HepG2 (cell line): ENCODE data around the gene TSLP. TPM values are rescaled to one million over a fixed set of nuclear protein-coding genes. Genes with fewer than 3 reads are reported as not detected.

Experiments
- ATAC-seq: fragments of 200-7000 bp; cut with Tn5 transposase; 3 replicates; pipeline ENCODE4 v1.9.1; 2020; ENCODE audit warnings: mild to moderate bottlenecking, moderate library complexity
- BruUV-seq: library from RNA; stranded (reverse); fragments of 400-500 nt; replicated peaks from 2 replicates; lab custom pipeline; 2021; lab: Mats Ljungman, UMichigan
- CTCF ChIA-PET: fragments of 300-600 bp; formaldehyde crosslinking; extraction: SDS; loops from one replicate; lab custom pipeline; 2021; ENCODE audit warnings: low total read pairs, inconsistent platforms, low intra/inter-chr PET ratio; lab: Yijun Ruan, JAX
- POLR2A ChIA-PET: fragments of 350-600 bp; sonication (Branson Sonifier 250); formaldehyde crosslinking; loops from one replicate; lab custom pipeline; 2020; ENCODE audit warnings: antibody characterized with exemption, inconsistent platforms; lab: Yijun Ruan, JAX
- DNase-seq: peaks from one replicate; pipeline ENCODE4 v3.0.0-alpha.2; 2015; ENCODE audit warnings: low spot score
- FAIRE-seq: peaks from 3 replicates; lab custom pipeline; 2011; peaks lifted over from hg19 to GRCh38; lab: Jason Lieb, UNC
- H2AFZ ChIP-seq: one replicate; pipeline ENCODE4 v1.6.1; 2011; ENCODE audit warnings: low read length, inconsistent platforms
- H3K27ac ChIP-seq: fragments of 300-600 bp; 3 replicates; pipeline ENCODE4 v1.8.0; 2011; ENCODE audit warnings: mixed run types, mild to moderate bottlenecking, mixed read lengths, low read length, inconsistent platforms; ENCODE audit not compliant: insufficient read depth; ENCODE audit errors: extremely low read length
- H3K27me3 ChIP-seq, 2 experiments: fragments of 200-600 bp in 1 of 2; 2 replicates in 1 of 2; 3 replicates in 1 of 2; pipeline versions ENCODE4 v1.6.0 to v1.8.0; 2011; ENCODE audit warnings: low read length in 2 of 2, mild to moderate bottlenecking in 2 of 2, moderate library complexity in 2 of 2, inconsistent platforms in 1 of 2; ENCODE audit not compliant: insufficient read depth in 2 of 2, control insufficient read depth in 1 of 2
- H3K36me3 ChIP-seq, 2 experiments: fragments of 200-600 bp in 1 of 2; replicated peaks in 1 of 2; 2 replicates in 1 of 2; 3 replicates in 1 of 2; pipeline versions ENCODE4 v1.5.1 to v1.8.0; 2011; ENCODE audit warnings: low read length in 2 of 2, inconsistent platforms in 1 of 2; ENCODE audit not compliant: insufficient read depth in 2 of 2, control insufficient read depth in 1 of 2
- H3K4me1 ChIP-seq: 2 replicates; pipeline ENCODE4 v1.5.1; 2012; ENCODE audit warnings: low read length, inconsistent platforms; ENCODE audit not compliant: insufficient read depth
- H3K4me2 ChIP-seq: 2 replicates; pipeline ENCODE4 v1.6.0; 2011; ENCODE audit warnings: low read depth, low read length, inconsistent platforms
- H3K4me3 ChIP-seq, 3 experiments: fragments of 200-600 bp in 1 of 3; sonication (generic), shearing (Covaris generic) in 1 of 3; replicated peaks in 1 of 3; 2 replicates each; pipeline ENCODE4 v1.5.1; 2011 to 2016; ENCODE audit warnings: low read length in 3 of 3, inconsistent platforms in 2 of 3, low read depth in 2 of 3, mild to moderate bottlenecking in 2 of 3, control low read depth in 1 of 3, mixed read lengths in 1 of 3; ENCODE audit not compliant: insufficient read depth in 1 of 3
- H3K79me2 ChIP-seq: one replicate; pipeline ENCODE4 v1.6.1; 2011; ENCODE audit warnings: low read length, inconsistent platforms; ENCODE audit not compliant: insufficient read depth
- H3K9ac ChIP-seq: 2 replicates; pipeline ENCODE4 v1.6.0; 2011; ENCODE audit warnings: mild to moderate bottlenecking, low read depth, low read length, inconsistent platforms; ENCODE audit not compliant: insufficient read depth
- H3K9me3 ChIP-seq: 2 replicates; pipeline ENCODE4 v1.5.1; 2012; ENCODE audit warnings: mild to moderate bottlenecking, low read length
- H4K20me1 ChIP-seq: 2 replicates; pipeline ENCODE4 v1.6.0; 2011; ENCODE audit warnings: inconsistent platforms, mild to moderate bottlenecking, low read length, moderate library complexity; ENCODE audit not compliant: insufficient read depth
- ATF3 ChIP-seq: sonication (generic); formaldehyde crosslinking; IDR thresholded peaks from 2 replicates; pipeline ENCODE4 v1.4.0; 2020; ENCODE audit warnings: missing genetic modification reagents
- GABPB1 ChIP-seq: IDR thresholded peaks from 2 replicates; pipeline ENCODE4 v1.6.1; 2016; ENCODE audit warnings: mild to moderate bottlenecking, missing genetic modification reagents, moderate library complexity, missing compliant biosample characterization
- JARID2 ChIP-seq: sonication (generic); formaldehyde crosslinking; IDR thresholded peaks from 2 replicates; pipeline ENCODE4 v1.8.1; 2023; ENCODE audit warnings: missing genetic modification reagents, inconsistent platforms; ENCODE audit not compliant: insufficient replicate concordance
- MAFK ChIP-seq, 2 experiments: IDR thresholded peaks in 1 of 2; conservative IDR thresholded peaks in 1 of 2; 2 replicates each; pipeline ENCODE4 v1.6.1; 2011; ENCODE audit warnings: improper control_type of control experiment in 2 of 2, low read length in 2 of 2
- MAZ ChIP-seq, 2 experiments: sonication (generic) in 1 of 2; formaldehyde crosslinking in 1 of 2; IDR thresholded peaks; 2 replicates each; pipeline versions ENCODE4 v1.5.0 to v1.6.1; 2012 to 2020; ENCODE audit warnings: low read depth in 2 of 2, mild to moderate bottlenecking in 2 of 2, borderline replicate concordance in 1 of 2, improper control_type of control experiment in 1 of 2, low read length in 1 of 2, missing genetic modification reagents in 1 of 2, moderate library complexity in 1 of 2
- NFYB ChIP-seq: sonication (generic); formaldehyde crosslinking; IDR thresholded peaks from 2 replicates; pipeline ENCODE4 v1.4.0; 2020; ENCODE audit warnings: missing genetic modification reagents
- PITX1 ChIP-seq: sonication (generic); formaldehyde crosslinking; IDR thresholded peaks from 2 replicates; pipeline ENCODE4 v1.5.1; 2020; ENCODE audit warnings: mild to moderate bottlenecking, missing genetic modification reagents
- ZNF335 ChIP-seq: sonication (generic); formaldehyde crosslinking; IDR thresholded peaks from 2 replicates; pipeline ENCODE4 v1.4.0; 2020; ENCODE audit warnings: missing genetic modification reagents
- ZNF350 ChIP-seq: sonication (generic); formaldehyde crosslinking; IDR thresholded peaks from 2 replicates; pipeline ENCODE4 v1.4.0; 2020; ENCODE audit warnings: mild to moderate bottlenecking, low read depth, missing genetic modification reagents, borderline replicate concordance
- ZNF737 ChIP-seq: sonication (generic); formaldehyde crosslinking; IDR thresholded peaks from 2 replicates; pipeline ENCODE4 v1.5.0; 2020; ENCODE audit warnings: missing genetic modification reagents, mild to moderate bottlenecking, borderline replicate concordance
- WGBS: methylation state at CpG from one replicate; pipeline ENCODE4 v1.1.6; 2017; ENCODE audit warnings: low lambda C conversion rate; 5-methylcytosine and 5-hydroxymethylcytosine counted together
- in situ Hi-C: cut with HindIII; loops from 2 replicates; pipeline ENCODE4 v1.10.0; 2017; ENCODE audit warnings: low pct_unique_long_range_greater_than_20kb; ENCODE audit not compliant: extremely low pct_ligation_motif_present
- intact Hi-C: fragments of 100-400 bp; cut with micrococcal nuclease; formaldehyde crosslinking; loops from one replicate; pipeline ENCODE4 v1.10.0; 2022; ENCODE audit not compliant: unreplicated experiment
- polyA plus RNA-seq, 8 experiments: library from polyadenylated mRNA; depleted of rRNA in 3 of 8; stranded (reverse) in 7 of 8; unstranded in 1 of 8; fragments of >200 nt; fragmentation: Illumina TruSeq in 4 of 8; extraction: Trizol in 4 of 8; gene quantifications; 2 replicates each; pipeline versions ENCODE4 v1.2.1 to v1.2.3, GENCODE V29; 2011 to 2016; ENCODE audit warnings: low read depth in 4 of 8, missing spikeins in 1 of 8, mixed read lengths in 1 of 8; ENCODE audit not compliant: insufficient read depth in 1 of 8
- total RNA-seq, 5 experiments: library from RNA; depleted of rRNA; stranded (reverse); fragments of >200 nt; fragmentation: Illumina TruSeq; extraction: Trizol; gene quantifications; 2 replicates each; pipeline ENCODE4 v1.2.3, GENCODE V29; 2016; ENCODE audit warnings: low read depth in 1 of 5

Gene TSLP
- total and polyA plus RNA-seq, 2 of the 13 experiments (the other 11 are each of a cell fraction or from before 2014, with no cell fraction given) = not detected

- FAIRE-seq (no peak), DNase-seq (no peak), ATAC-seq (no peak)
- BruUV-seq = no TSS peak
- H3K4me1 ChIP-seq = no peaks in the 10 kb centered on the region
- no peaks in the 10 kb centered on the region for H3K27me3 ChIP-seq
- H4K20me1 ChIP-seq = no peaks in the 10 kb centered on the region
- no peaks in the 10 kb centered on the region for H3K79me2 ChIP-seq
- ChIA-PET CTCF (no interaction called here), POLR2A (no interaction called here)
- WGBS = 100% methylated on average over 1 of the region's 1 CpG
- no peak overlapping the region for H3K9ac ChIP-seq
- H3K4me2 ChIP-seq = no peak overlapping the region
- intact Hi-C loops = no loop called here
- H2AFZ ChIP-seq = no peak overlapping the region
- H3K27ac ChIP-seq = no peak overlapping the region
- H3K36me3 ChIP-seq = peaks cover 10 to 45% of the 10 kb centered on the region in 2 experiments
- no peak overlapping the region for H3K4me3 ChIP-seq
- TF ChIP-seq JARID2 (CRISPR knock-in tag) = no peak
- TF ChIP-seq ZNF350 (CRISPR knock-in tag) = no peak
- no peak for TF ChIP-seq NFYB (CRISPR knock-in tag)
- no peak for TF ChIP-seq PITX1 (CRISPR knock-in tag)
- no peak for TF ChIP-seq ZNF737 (CRISPR knock-in tag)
- TF ChIP-seq GABPB1 (CRISPR knock-in tag) = no peak
- no peak for TF ChIP-seq ZNF335 (CRISPR knock-in tag)
- no peak for TF ChIP-seq MAFK (conservative IDR thresholded peaks at IDR 0.05 in 1 of 2, IDR thresholded peaks at IDR 0.05 in 1 of 2; ENCODE audit: low read length in 2 of 2)
- H3K9me3 ChIP-seq = no peaks in the 10 kb centered on the region
- in situ Hi-C loops = no loop called here
Observed at GRCh38 chr5:111116550-111116949, 45.0 kb downstream of the TSLP start.

- H3K36me3 ChIP-seq = peaks cover 8 to 47% of the 10 kb centered on the region in 2 experiments
- H3K4me3 ChIP-seq = no peak overlapping the region
- CTCF ChIA-PET = no interaction called here
- no peaks in the 10 kb centered on the region for H3K4me1 ChIP-seq
- H2AFZ ChIP-seq = no peak overlapping the region
- H3K9ac ChIP-seq = no peak overlapping the region
- H3K4me2 ChIP-seq = no peak overlapping the region
- H3K27me3 ChIP-seq = no peaks in the 10 kb centered on the region
- no peaks in the 10 kb centered on the region for H3K9me3 ChIP-seq
- H3K79me2 ChIP-seq = no peaks in the 10 kb centered on the region
- DNase-seq = no peak
- WGBS = 91% methylated on average over 1 of the region's 1 CpG
- in situ Hi-C loops (no loop called here), intact Hi-C loops (no loop called here)
- no peak for ATAC-seq
- H4K20me1 ChIP-seq = no peaks in the 10 kb centered on the region
- FAIRE-seq = no peak
- H3K27ac ChIP-seq = no peak overlapping the region
- POLR2A ChIA-PET = no interaction called here
- no peak for TF ChIP-seq ATF3 (CRISPR knock-in tag)
- TF ChIP-seq MAZ (IDR thresholded peaks at IDR 0.05; ENCODE audit: borderline replicate concordance, low read depth, low read length) = no peak
- no peak for TF ChIP-seq MAZ (CRISPR knock-in tag; IDR thresholded peaks at IDR 0.05; ENCODE audit: low read depth)
- TF ChIP-seq, all 625 proteins: peak for 0
- BruUV-seq = no TSS peak
Observed at GRCh38 chr5:111117136-111117535, 45.6 kb downstream of the TSLP start.
